PC-3 (cell line): ENCODE data around the gene LTBP1.

Source experiments
- CTCF ChIP-seq: fragments of 300-600 bp; sonication (generic); conservative IDR thresholded peaks from 2 replicates; pipeline ENCODE4 v1.5.1; 2017; ENCODE audit warnings: antibody characterized with exemption, low read depth, mild to moderate bottlenecking, low read length
- EZH2 ChIP-seq: fragments of 300-600 bp; sonication (generic); IDR thresholded peaks from one replicate; pipeline ENCODE4 v1.6.1; 2017; ENCODE audit warnings: antibody characterized with exemption, mild to moderate bottlenecking, low read length; ENCODE audit not compliant: unreplicated experiment

DNA sequence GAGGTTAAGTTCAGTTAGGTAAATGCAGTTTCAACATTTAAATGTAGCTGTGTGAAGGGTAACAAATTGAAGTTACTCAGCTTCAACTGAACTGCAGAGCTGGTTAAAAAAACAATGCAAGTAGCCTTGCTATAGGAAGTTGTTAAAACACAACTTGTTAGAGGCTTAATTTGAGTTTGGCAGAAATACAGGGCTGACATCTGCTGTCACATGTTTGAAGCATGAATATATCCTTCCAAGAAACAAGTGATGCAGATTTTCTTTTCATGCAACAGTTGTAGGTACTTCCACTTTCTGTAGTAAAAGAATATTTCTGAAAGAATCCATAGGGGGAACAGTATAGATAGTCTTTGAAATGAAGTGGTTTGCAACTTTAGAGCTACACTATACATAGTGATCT is 321.0 kb downstream of the LTBP1 start:
- no peak for TF ChIP-seq CTCF
- no peak for TF ChIP-seq EZH2
